IPS-15b (cell line): Measurements from ENCODE around the gene TIMP3.

Experiments
- H3K27me3 ChIP-seq: one replicate; pipeline ENCODE4 v1.6.1; 2013; ENCODE audit warnings: low read length; ENCODE audit not compliant: control insufficient read depth, insufficient read depth
- H3K36me3 ChIP-seq: one replicate; pipeline ENCODE4 v1.6.1; 2013; ENCODE audit warnings: low read length; ENCODE audit not compliant: control insufficient read depth, insufficient read depth
- H3K4me1 ChIP-seq: one replicate; pipeline ENCODE4 v1.6.1; 2013; ENCODE audit warnings: mild to moderate bottlenecking, low read length; ENCODE audit not compliant: control insufficient read depth, insufficient read depth
- H3K4me3 ChIP-seq: one replicate; pipeline ENCODE4 v1.5.1; 2013; ENCODE audit warnings: low read depth, low read length
- H3K9ac ChIP-seq: one replicate; pipeline ENCODE4 v1.6.1; 2013; ENCODE audit warnings: low read depth, mild to moderate bottlenecking, low read length
- H3K9me3 ChIP-seq: one replicate; pipeline ENCODE4 v1.6.1; 2013; ENCODE audit warnings: mild to moderate bottlenecking, low read length; ENCODE audit not compliant: control insufficient read depth, insufficient read depth

Gene TIMP3

GRCh38 chr22:32837142-32837541 is 35.6 kb downstream of the TIMP3 start:
- H3K9me3 ChIP-seq = no peaks in the 10 kb centered on the region
- H3K4me3 ChIP-seq = no peak overlapping the region
- H3K4me1 ChIP-seq = no peaks in the 10 kb centered on the region
- H3K27me3 ChIP-seq = no peaks in the 10 kb centered on the region
- H3K9ac ChIP-seq = no peak overlapping the region
- peaks cover 3% of the 10 kb centered on the region for H3K36me3 ChIP-seq

- H3K9ac ChIP-seq = no peak overlapping the region
- no peaks in the 10 kb centered on the region for H3K9me3 ChIP-seq
- H3K36me3 ChIP-seq = peaks cover 3% of the 10 kb centered on the region
- H3K27me3 ChIP-seq = no peaks in the 10 kb centered on the region
- no peak overlapping the region for H3K4me3 ChIP-seq
- H3K4me1 ChIP-seq = no peaks in the 10 kb centered on the region
Observed at GRCh38 chr22:32837803-32838202, 36.3 kb downstream of the TIMP3 start.

- H3K9ac ChIP-seq = no peak overlapping the region
- H3K36me3 ChIP-seq = peaks cover 3% of the 10 kb centered on the region
- no peak overlapping the region for H3K4me3 ChIP-seq
- H3K27me3 ChIP-seq = no peaks in the 10 kb centered on the region
- H3K4me1 ChIP-seq = no peaks in the 10 kb centered on the region
- H3K9me3 ChIP-seq = no peaks in the 10 kb centered on the region
Observed at GRCh38 chr22:32839831-32840584, 38.5 kb downstream of the TIMP3 start.

- Histone ChIP-seq H3K27me3 (no peaks in the 10 kb centered on the region), H3K9ac (no peak overlapping the region), H3K36me3 (peaks cover 3% of the 10 kb centered on the region), H3K4me3 (no peak overlapping the region), H3K4me1 (no peaks in the 10 kb centered on the region), H3K9me3 (no peaks in the 10 kb centered on the region)
Observed at GRCh38 chr22:32841175-32841574, 39.7 kb downstream of the TIMP3 start.

- Histone ChIP-seq H3K9me3 (no peaks in the 10 kb centered on the region), H3K4me1 (no peaks in the 10 kb centered on the region), H3K27me3 (no peaks in the 10 kb centered on the region), H3K4me3 (no peak overlapping the region), H3K36me3 (peaks cover 5% of the 10 kb centered on the region), H3K9ac (no peak overlapping the region)
Observed at GRCh38 chr22:32842486-32842885, 41.0 kb downstream of the TIMP3 start.

- peaks cover 5% of the 10 kb centered on the region for H3K36me3 ChIP-seq
- no peak overlapping the region for H3K9ac ChIP-seq
- H3K4me3 ChIP-seq = no peak overlapping the region
- H3K9me3 ChIP-seq = no peaks in the 10 kb centered on the region
- H3K27me3 ChIP-seq = no peaks in the 10 kb centered on the region
- H3K4me1 ChIP-seq = no peaks in the 10 kb centered on the region
Observed at GRCh38 chr22:32843300-32843699, 41.8 kb downstream of the TIMP3 start.

- Histone ChIP-seq H3K4me1 (no peaks in the 10 kb centered on the region), H3K36me3 (peaks cover 5% of the 10 kb centered on the region), H3K9ac (no peak overlapping the region), H3K4me3 (no peak overlapping the region), H3K27me3 (no peaks in the 10 kb centered on the region), H3K9me3 (no peaks in the 10 kb centered on the region)
Observed at GRCh38 chr22:32844251-32844650, 42.7 kb downstream of the TIMP3 start.

GRCh38 chr22:32846780-32847491 is 45.4 kb downstream of the TIMP3 start:
- H3K27me3 ChIP-seq = no peaks in the 10 kb centered on the region
- H3K36me3 ChIP-seq = peaks cover 5% of the 10 kb centered on the region
- no peaks in the 10 kb centered on the region for H3K4me1 ChIP-seq
- no peaks in the 10 kb centered on the region for H3K9me3 ChIP-seq
- no peak overlapping the region for H3K9ac ChIP-seq
- H3K4me3 ChIP-seq = no peak overlapping the region

GRCh38 chr22:32848226-32848625 is 46.7 kb downstream of the TIMP3 start:
- Histone ChIP-seq H3K36me3 (peaks cover 5% of the 10 kb centered on the region), H3K27me3 (no peaks in the 10 kb centered on the region), H3K9ac (no peak overlapping the region), H3K4me1 (no peaks in the 10 kb centered on the region), H3K4me3 (no peak overlapping the region), H3K9me3 (no peaks in the 10 kb centered on the region)

- Histone ChIP-seq H3K4me3 (no peak overlapping the region), H3K9me3 (no peaks in the 10 kb centered on the region), H3K4me1 (no peaks in the 10 kb centered on the region), H3K9ac (no peak overlapping the region), H3K27me3 (no peaks in the 10 kb centered on the region), H3K36me3 (peaks cover 5% of the 10 kb centered on the region)
Observed at GRCh38 chr22:32849501-32849900, 48.0 kb downstream of the TIMP3 start.

GRCh38 chr22:32850157-32850556 is 48.7 kb downstream of the TIMP3 start:
- no peak overlapping the region for H3K9ac ChIP-seq
- H3K4me1 ChIP-seq = no peaks in the 10 kb centered on the region
- H3K36me3 ChIP-seq = peaks cover 5% of the 10 kb centered on the region
- no peaks in the 10 kb centered on the region for H3K9me3 ChIP-seq
- no peaks in the 10 kb centered on the region for H3K27me3 ChIP-seq
- H3K4me3 ChIP-seq = no peak overlapping the region
